Neural crest cell (in vitro differentiated cells): Measurements from ENCODE around the gene HMGCL. TPM values are rescaled to one million over a fixed set of nuclear protein-coding genes. Genes with fewer than 3 reads are reported as not detected.

Experiments
- DNase-seq: peaks from one replicate; pipeline ENCODE4 v3.0.0; 2021; ENCODE audit warnings: low read depth, mixed read lengths, low spot score
- H3K27ac Mint-ChIP-seq: one replicate; pipeline ENCODE4 v1.8.0; 2021; ENCODE audit warnings: mild to moderate bottlenecking, mixed read lengths; ENCODE audit not compliant: unreplicated experiment
- H3K27me3 Mint-ChIP-seq: 2 replicates; pipeline ENCODE4 v1.8.0; 2021; ENCODE audit warnings: low read depth, mild to moderate bottlenecking, mixed read lengths
- H3K36me3 Mint-ChIP-seq: 2 replicates; pipeline ENCODE4 v1.8.0; 2021; ENCODE audit warnings: low read depth, mild to moderate bottlenecking, mixed read lengths
- H3K4me1 Mint-ChIP-seq: 2 replicates; pipeline ENCODE4 v1.8.0; 2021; ENCODE audit warnings: mixed read lengths
- H3K4me3 Mint-ChIP-seq: one replicate; pipeline ENCODE4 v1.8.0; 2021; ENCODE audit warnings: mild to moderate bottlenecking, mixed read lengths
- H3K9me3 Mint-ChIP-seq: 2 replicates; pipeline ENCODE4 v1.8.0; 2021; ENCODE audit warnings: mixed read lengths
- total RNA-seq: library from RNA; stranded (reverse); gene quantifications from 2 replicates; pipeline ENCODE4 v1.2.1, GENCODE V29; 2021
- TF ChIP-seq, protein P1 (sequence below): fragments of 200-600 bp; sonication (generic); conservative IDR thresholded peaks from 2 replicates; pipeline ENCODE4 v1.5.0; 2021; ENCODE audit warnings: antibody characterized with exemption, mild to moderate bottlenecking

Gene HMGCL
- total RNA-seq, 1 donor from 2014 or later: 17.4 TPM

DNA sequence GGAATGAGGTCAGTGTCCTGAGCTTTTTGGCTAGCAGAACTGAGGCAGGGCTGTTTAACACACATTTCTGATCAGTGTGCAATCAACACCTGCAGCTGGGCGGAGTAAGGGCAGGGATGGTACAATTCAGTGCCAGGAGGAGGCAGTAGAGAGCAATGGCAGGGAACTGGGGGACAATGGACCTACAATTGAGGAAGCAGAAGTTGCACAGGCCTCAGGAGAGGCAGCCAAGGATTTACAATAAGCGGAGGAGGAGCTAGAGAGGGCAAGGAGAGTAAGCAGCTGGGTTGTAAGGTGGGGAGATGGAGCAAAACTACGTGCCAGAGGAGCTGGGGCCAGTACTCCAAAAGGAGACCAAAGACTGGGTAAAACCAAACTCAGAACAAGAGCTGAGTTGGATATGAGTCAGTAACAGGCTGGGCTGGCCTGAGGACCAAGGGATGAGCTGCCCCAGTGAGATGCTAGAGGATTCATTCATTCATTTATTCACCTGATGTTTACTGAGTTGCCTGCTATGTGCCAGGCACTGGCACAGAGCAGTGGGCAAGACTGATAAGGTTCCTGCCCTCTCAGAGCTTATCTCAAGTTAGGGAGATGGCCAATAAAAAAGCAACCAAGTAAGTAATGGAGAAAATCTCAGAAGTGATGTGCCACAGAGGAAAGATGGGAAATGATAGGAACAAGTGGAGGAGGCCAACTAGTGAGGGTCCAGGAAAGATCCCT, 14.2 kb downstream of the HMGCL start:
- TF ChIP-seq, protein P1, sequence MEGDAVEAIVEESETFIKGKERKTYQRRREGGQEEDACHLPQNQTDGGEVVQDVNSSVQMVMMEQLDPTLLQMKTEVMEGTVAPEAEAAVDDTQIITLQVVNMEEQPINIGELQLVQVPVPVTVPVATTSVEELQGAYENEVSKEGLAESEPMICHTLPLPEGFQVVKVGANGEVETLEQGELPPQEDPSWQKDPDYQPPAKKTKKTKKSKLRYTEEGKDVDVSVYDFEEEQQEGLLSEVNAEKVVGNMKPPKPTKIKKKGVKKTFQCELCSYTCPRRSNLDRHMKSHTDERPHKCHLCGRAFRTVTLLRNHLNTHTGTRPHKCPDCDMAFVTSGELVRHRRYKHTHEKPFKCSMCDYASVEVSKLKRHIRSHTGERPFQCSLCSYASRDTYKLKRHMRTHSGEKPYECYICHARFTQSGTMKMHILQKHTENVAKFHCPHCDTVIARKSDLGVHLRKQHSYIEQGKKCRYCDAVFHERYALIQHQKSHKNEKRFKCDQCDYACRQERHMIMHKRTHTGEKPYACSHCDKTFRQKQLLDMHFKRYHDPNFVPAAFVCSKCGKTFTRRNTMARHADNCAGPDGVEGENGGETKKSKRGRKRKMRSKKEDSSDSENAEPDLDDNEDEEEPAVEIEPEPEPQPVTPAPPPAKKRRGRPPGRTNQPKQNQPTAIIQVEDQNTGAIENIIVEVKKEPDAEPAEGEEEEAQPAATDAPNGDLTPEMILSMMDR: peak; percentile 63
- Mint-ChIP-seq H3K27me3 (no peaks in the 10 kb centered on the region), H3K9me3 (no peaks in the 10 kb centered on the region), H3K36me3 (no peaks in the 10 kb centered on the region), H3K4me1 (peaks cover 4% of the 10 kb centered on the region), H3K4me3 (no peak overlapping the region), H3K27ac (no peak overlapping the region)
- peak; percentile 37 for DNase-seq

DNA sequence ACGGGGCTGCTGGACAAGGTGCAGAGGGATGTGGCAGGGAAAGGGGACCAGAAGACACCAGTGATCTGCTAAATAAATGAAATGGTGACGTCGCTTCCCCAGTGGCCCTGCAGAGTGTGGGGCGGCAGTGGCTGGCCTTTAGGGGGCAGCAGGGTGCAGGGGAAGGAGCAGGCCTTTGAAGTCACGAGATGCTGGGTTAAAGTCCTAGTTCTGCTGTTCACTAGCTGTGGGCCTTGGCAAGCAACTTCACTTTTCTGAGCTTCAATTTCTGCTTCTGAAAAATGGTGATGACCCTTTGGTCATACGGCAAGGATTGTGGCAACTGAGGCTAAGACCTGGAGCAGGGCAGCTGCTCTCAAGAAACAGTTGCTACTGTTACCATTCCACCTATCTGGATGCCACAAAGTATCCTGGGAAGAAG, 15.5 kb downstream of the HMGCL start:
- Mint-ChIP-seq H3K36me3 (no peaks in the 10 kb centered on the region), H3K9me3 (no peaks in the 10 kb centered on the region), H3K4me3 (no peak overlapping the region), H3K27ac (no peak overlapping the region), H3K4me1 (peaks cover 4% of the 10 kb centered on the region), H3K27me3 (no peaks in the 10 kb centered on the region)
- TF ChIP-seq, protein P1: peak; percentile 74
- peak; percentile 55 for DNase-seq

DNA sequence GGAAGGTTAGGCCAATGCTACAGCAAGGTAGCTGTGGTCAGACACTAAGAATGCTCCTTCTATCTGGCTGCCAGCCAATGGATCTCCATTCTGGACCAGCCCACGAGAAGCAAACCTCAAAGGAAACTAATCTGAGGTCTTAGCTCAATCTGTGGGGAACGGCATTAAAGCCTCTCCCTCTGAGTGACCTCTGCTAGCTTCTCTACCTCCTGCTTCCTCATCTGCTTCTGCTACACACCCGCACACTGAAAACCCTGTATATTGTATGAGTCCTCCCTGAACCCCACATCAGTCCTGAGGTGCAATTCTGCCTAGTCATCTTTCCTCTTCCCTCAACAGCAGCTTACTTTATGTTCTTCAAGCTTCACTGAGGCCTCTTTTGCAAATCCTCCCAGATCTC, 17.8 kb downstream of the HMGCL start:
- TF ChIP-seq, protein P1: no peak
- no peaks in the 10 kb centered on the region for H3K36me3 Mint-ChIP-seq
- no peak overlapping the region for H3K27ac Mint-ChIP-seq
- no peak for DNase-seq
- H3K4me1 Mint-ChIP-seq: peaks cover 14% of the 10 kb centered on the region
- H3K9me3 Mint-ChIP-seq: no peaks in the 10 kb centered on the region
- peak overlapping the region; percentile 17 for H3K4me3 Mint-ChIP-seq
- H3K27me3 Mint-ChIP-seq: no peaks in the 10 kb centered on the region

DNA sequence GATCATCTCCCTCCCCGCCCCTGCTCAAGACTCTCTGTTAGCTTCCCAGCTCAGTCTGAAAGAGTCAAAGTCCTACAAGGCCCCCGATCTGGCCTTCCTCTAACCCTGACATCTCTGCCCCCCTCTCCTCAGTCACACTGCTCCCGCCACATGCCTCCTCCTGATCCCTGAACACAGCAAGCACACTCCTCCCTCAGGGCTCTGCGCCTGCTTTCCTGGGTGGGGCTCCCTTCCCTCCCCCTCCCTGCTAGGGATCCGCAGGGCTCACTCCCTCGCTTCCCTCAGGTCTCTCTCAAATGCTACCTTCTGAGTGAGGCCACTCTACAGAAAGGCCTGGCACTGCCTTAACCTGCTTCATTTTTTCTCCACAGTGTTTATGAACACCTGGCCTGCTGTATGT, 18.9 kb downstream of the HMGCL start:
- no peak overlapping the region for H3K27ac Mint-ChIP-seq
- no peaks in the 10 kb centered on the region for H3K27me3 Mint-ChIP-seq
- peak overlapping the region; percentile 8 for H3K4me3 Mint-ChIP-seq
- H3K4me1 Mint-ChIP-seq: peaks cover 14% of the 10 kb centered on the region
- no peaks in the 10 kb centered on the region for H3K9me3 Mint-ChIP-seq
- H3K36me3 Mint-ChIP-seq: no peaks in the 10 kb centered on the region
- DNase-seq: no peak
- TF ChIP-seq, protein P1: no peak

DNA sequence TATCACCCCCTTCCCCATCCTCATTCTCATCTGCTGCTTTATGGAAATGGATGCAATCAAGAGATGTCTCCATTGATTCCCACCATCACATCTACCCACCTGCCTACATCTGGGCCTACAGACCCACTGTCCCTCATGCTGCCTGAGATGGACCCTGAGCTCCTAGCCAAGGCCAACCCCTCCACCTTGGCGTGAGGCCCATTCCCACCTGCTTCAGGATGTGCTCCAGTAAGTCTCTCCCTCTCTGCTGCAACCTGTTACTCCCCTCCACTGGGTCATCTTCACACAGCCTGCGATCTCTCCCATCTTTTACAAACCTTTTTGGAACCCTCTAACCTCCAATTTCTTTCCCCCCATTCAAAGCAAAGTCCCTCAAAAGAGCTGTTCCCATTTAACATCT, 20.2 kb downstream of the HMGCL start:
- Mint-ChIP-seq H3K36me3 (no peaks in the 10 kb centered on the region), H3K4me1 (peaks cover 14% of the 10 kb centered on the region), H3K27ac (peak overlapping the region; percentile 4), H3K27me3 (no peaks in the 10 kb centered on the region), H3K9me3 (no peaks in the 10 kb centered on the region), H3K4me3 (peak overlapping the region; percentile 46)
- TF ChIP-seq, protein P1: no peak
- DNase-seq: no peak
